Right cardiac atrium (tissue), 5 donors: ENCODE data around the gene MPPE1. TPM values are rescaled to one million over a fixed set of nuclear protein-coding genes. Genes with fewer than 3 reads are reported as not detected.
"Not testable (repeated sequence)": the region's sequence is repeated elsewhere in the genome, so short reads cannot be mapped to it uniquely, and the experiment has no call there.

ENCODE experiments used
- ATAC-seq, 2 donors: fragments of 200-7000 bp; cut with Tn5 transposase; one replicate each; pipeline versions ENCODE4 v1.8.0 to v1.9.1; 2020; ENCODE audit warnings: moderate library complexity in 2 of 2, mild to moderate bottlenecking in 1 of 2
- DNase-seq, 3 donors: peaks; one replicate each; pipeline ENCODE4 v3.0.0-alpha.2; 2020
- H3K27ac ChIP-seq: one replicate; pipeline ENCODE4 v1.5.1; 2013; ENCODE audit warnings: mild to moderate bottlenecking, low read length, control low read depth, moderate library complexity
- H3K27me3 ChIP-seq: one replicate; pipeline ENCODE4 v1.6.1; 2013; ENCODE audit not compliant: control insufficient read depth, insufficient read depth
- H3K4me1 ChIP-seq: one replicate; pipeline ENCODE4 v1.6.1; 2013; ENCODE audit warnings: low read length; ENCODE audit not compliant: control insufficient read depth, insufficient read depth
- H3K4me3 ChIP-seq: one replicate; pipeline ENCODE4 v1.5.1; 2013; ENCODE audit warnings: low read length, control low read depth
- H3K9me3 ChIP-seq: one replicate; pipeline ENCODE4 v1.6.1; 2013; ENCODE audit warnings: low read length; ENCODE audit not compliant: control insufficient read depth
- WGBS: extraction: QIAGEN DNeasy Blood & Tissue Kit; methylation state at CpG from one replicate; pipeline ENCODE4 v1.1.7; 2013; 5-methylcytosine and 5-hydroxymethylcytosine counted together
- intact Hi-C, 4 donors: fragments of 100-400 bp; cut with DNase I; formaldehyde crosslinking; loops; one replicate each; pipeline versions ENCODE4 v1.11.0 to v1.14.0; 2022 to 2023
- polyA plus RNA-seq: library from polyadenylated mRNA; stranded (reverse); fragments of 200-250 nt; gene quantifications from one replicate; pipeline ENCODE4 v1.2.3, GENCODE V29; 2013
- total RNA-seq, 4 donors: library from RNA; stranded (reverse); fragmentation: NEBNext Ultra II Directional; extraction: Animal tissue kit (Norgen Biotek cat#: 25700); gene quantifications; one replicate each; pipeline ENCODE4 v1.2.1, GENCODE V29; 2021
- donor health status: healthy with polysubstance abuse.
- donor health status: DM: no; HTN: yes; CAD: no.
- donor health status: DM: no; HTN: no; CAD: no.
- donor health status: DM: no; HTN: yes; CAD: no; lungs with severe emphysema.
- donor health status: DM: yes; HTN: yes; CAD: no.

The MPPE1 gene
- total and polyA plus RNA-seq, 5 donors = 20.7 to 40.6 (median 31.5) TPM

DNA sequence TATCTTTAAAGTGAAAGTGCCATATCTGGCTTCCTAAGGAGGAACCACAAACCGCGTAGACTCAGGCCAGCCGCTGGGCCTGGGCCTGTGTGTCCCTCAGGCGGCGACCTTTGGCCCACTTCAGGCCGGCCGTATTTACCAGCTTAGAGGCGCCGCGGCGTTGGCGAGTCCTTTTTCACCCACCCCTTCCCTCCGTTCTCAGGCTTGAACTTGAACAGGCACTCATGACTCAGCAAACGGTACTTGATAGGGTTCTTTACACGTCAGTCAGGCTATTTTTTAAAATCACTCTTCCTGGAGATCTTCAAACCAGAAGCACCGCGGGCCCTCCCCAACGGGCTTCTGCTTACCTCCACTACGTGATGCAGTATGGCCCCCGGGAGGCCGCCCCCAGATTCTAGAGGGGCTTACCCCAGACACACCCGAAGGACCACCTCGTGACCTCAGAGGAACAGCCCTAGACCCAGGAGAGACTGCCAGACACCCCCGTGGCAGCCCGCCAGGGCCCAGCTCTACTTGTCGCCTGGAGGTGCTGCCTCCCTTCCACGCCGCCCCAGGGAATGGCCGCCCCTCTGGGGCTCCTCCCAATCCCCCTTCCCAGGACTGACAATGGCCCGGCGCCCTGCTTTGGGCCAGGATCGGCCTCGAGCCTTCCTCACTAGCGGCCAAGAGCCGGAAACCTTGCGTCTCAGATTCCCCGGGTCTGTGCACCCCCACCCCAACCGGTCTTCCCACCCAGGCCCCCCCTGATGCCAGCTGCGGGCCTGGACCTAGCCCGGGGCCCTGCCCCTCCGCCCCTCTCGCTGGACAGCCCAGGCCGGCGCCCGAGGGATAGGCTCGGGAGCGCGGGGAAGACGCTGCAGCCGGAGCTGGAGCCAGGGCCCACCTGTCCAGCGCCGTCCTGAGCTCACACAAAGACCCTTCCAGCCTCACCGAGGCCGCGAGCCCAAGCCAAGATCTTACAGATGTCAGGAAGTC, 39.4 kb upstream of the MPPE1 start:
- no peaks in the 10 kb centered on the region for H3K9me3 ChIP-seq
- 8% methylated on average over 55 of the region's 55 CpGs for WGBS
- peak overlapping the region; percentile 91 for H3K27ac ChIP-seq
- H3K27me3 ChIP-seq = no peaks in the 10 kb centered on the region
- ATAC-seq = peak; percentile 99
- peak; percentile 96 to 98 (median 97) for DNase-seq
- intact Hi-C loops = loop anchor here in 2 of 4 donors (2.0 to 5.0 kb wide), 2 partner anchors 33 to 35 kb away; partner anchors contain the start of gene IMPA2 (in 2 of the 2)
- no peaks in the 10 kb centered on the region for H3K4me1 ChIP-seq
- H3K4me3 ChIP-seq = peak overlapping the region; percentile 52

DNA sequence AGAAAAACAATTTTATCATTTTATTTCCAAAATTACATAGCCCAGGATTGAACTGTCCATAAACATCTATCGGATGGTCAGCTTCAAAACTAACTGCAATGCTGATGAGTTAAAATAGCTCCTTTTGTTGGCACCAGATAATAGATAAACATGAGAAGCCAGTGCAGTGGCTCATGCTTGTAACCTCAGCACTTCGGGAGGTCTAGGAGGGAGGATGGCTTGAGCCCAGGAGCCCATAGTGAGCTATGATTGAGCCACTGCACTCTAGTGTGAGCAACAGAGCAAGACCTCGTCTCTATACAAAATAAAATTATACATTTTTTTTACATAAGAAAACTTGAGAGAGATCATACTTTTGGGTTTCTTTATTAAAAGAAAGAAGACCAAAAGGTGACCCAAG, 38.6 kb upstream of the MPPE1 start:
- WGBS = 16% methylated on average over 3 of the region's 3 CpGs
- DNase-seq (no peak), ATAC-seq (peak; percentile 52 to 62)
- Histone ChIP-seq H3K9me3 (no peaks in the 10 kb centered on the region), H3K4me3 (peak overlapping the region; percentile 52), H3K4me1 (no peaks in the 10 kb centered on the region), H3K27ac (peak overlapping the region; percentile 93), H3K27me3 (no peaks in the 10 kb centered on the region)
- intact Hi-C loops = loop anchor here in 2 of 4 donors (2.0 to 5.0 kb wide), 2 partner anchors 34 to 36 kb away; partner anchors contain the start of gene IMPA2 (in 2 of the 2)

DNA sequence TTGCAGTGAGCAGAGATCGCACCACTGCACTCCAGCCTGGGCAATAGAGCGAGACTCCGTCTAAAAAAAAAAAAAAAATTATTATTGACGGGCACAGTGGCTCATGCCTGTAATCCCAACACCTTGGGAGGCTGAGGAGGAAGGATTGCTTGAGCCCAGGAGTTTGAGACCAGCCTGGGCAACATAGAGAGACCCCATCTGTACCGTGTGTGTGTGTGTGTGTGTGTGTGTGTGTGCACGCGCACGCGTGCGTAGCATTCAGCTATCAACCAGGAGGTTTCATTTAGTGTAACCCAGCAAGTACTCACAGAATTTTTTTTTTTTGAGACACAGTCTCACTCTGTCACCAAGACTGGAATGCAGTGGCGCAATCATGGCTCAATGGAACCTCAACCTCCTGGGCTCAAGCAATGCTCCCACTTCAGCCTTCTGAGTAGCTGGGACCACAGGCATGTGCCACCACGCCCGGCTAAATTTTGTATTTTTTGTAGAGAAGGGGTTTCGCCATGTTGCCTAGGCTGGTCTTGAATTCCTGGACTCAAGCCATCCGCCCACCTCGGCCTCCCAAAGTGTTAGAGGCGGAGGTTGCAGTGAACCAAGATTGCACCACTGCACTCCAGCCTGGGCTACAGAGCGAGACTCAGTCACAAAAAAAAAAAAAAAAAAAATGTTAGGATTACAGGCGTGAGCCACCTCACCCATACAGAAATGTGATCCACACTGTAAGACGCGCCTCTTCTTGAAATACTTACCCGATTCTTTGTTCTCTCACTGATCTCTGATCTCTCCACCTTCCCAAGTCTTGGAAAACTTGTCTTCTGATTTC, 37.9 kb upstream of the MPPE1 start:
- not testable (repeated sequence) for H3K27me3 ChIP-seq, H3K4me1 ChIP-seq, H3K27ac ChIP-seq, H3K9me3 ChIP-seq, ATAC-seq, H3K4me3 ChIP-seq
- DNase-seq = peak in 1 of 3 donors; percentile 21
- intact Hi-C loops = loop anchor here in 2 of 4 donors (2.0 to 5.0 kb wide), 2 partner anchors 35 to 36 kb away; partner anchors contain the start of gene IMPA2 (in 2 of the 2)
- 92% methylated on average over 22 of the region's 22 CpGs for WGBS

DNA sequence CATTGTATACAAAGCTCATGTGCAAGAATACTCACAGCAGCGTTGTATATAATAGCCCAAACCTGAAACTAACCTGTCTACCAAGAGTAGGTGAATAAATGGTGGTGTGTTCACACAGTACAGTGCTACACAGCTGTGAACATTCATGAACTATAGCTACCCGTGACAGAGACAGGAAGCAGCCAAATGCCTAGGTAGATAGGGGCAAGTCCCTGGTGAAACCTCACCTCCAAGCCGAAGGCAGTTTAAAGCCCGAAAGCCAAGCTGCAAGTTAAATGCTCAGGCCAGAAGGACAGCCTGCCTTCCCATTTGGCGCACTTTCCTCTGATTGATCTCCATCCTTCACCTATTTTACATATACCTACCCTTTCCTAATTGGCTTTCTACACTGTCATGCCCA, 36.7 kb upstream of the MPPE1 start:
- H3K4me3 ChIP-seq = no peak overlapping the region
- ATAC-seq (no peak), DNase-seq (no peak)
- H3K27ac ChIP-seq = no peak overlapping the region
- no peaks in the 10 kb centered on the region for H3K9me3 ChIP-seq
- no peaks in the 10 kb centered on the region for H3K27me3 ChIP-seq
- 90% methylated on average over 5 of the region's 5 CpGs for WGBS
- no peaks in the 10 kb centered on the region for H3K4me1 ChIP-seq
- intact Hi-C loops = loop anchor here in 1 of 4 donors (5.0 kb wide), 2 partner anchors 38 to 53 kb away; partner anchors contain the start of gene IMPA2

DNA sequence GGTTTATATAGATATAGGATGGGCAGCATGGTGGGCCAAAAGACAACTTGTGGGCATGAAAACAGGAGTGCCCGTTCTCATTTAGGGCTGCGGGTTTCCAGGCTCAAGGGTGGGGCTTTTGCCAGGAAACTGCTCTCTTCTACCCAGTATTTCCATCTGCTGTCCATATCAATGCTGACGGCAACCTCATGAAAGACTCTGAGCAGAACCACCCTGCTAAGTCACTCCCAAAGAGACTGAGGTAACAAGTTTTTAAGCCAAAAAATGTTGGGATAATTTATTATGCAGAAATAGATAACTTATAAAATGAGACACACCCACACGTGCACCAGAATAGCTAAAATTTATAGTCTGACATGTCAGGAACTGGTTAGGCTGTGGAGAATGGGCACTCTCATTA, 36.1 kb upstream of the MPPE1 start:
- Histone ChIP-seq H3K4me3 (no peak overlapping the region), H3K9me3 (no peaks in the 10 kb centered on the region), H3K27me3 (no peaks in the 10 kb centered on the region), H3K27ac (no peak overlapping the region), H3K4me1 (no peaks in the 10 kb centered on the region)
- DNase-seq (no peak), ATAC-seq (no peak)
- intact Hi-C loops = loop anchor here in 1 of 4 donors (5.0 kb wide), 1 partner anchor 53 kb away; no protein-coding TSS in a partner anchor
- WGBS = 85% methylated on average over 4 of the region's 4 CpGs

DNA sequence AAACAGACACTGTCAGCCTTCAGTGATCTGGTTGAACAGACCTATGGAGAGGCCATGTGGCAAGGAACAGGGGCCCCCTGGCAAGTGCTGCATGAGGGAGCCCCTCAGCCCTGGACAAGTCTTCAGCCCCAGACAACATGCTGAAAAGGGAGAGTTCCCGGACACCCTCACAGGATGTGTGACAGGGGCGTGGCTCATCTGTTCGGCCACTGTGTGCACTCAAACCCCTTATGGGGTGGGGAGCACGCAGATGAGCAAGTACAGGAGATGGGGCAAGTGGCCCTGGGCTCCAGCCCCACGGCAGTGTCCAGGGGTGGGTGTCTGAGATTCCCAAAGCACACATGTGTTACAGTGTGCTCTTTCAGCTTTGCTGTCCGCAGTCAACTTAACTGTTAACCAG, 35.4 kb upstream of the MPPE1 start:
- Histone ChIP-seq H3K9me3 (no peaks in the 10 kb centered on the region), H3K4me1 (no peaks in the 10 kb centered on the region), H3K27me3 (no peaks in the 10 kb centered on the region), H3K4me3 (no peak overlapping the region), H3K27ac (no peak overlapping the region)
- intact Hi-C loops = loop anchor here in 1 of 4 donors (5.0 kb wide), 1 partner anchor 54 kb away; no protein-coding TSS in a partner anchor
- DNase-seq (no peak), ATAC-seq (no peak)
- 87% methylated on average over 6 of the region's 6 CpGs for WGBS

DNA sequence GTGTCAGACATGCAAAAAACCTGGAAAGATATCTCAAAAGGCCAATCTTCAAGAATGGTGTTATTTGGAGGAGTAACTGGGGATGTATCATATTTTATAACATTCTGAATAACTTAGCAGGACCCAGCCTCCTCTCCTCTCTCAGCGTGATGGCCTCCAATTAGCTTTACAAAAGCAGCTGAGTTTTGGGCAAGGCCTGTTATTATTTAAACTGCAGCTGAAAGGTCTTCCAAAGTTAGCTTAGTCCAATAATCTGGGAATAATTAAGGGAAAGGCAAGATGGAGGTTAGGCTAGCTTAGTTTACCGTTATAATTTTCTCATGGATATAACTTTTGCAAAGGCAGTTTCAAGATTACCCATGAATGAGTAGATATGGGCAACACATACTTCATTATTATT, 32.8 kb upstream of the MPPE1 start:
- H3K27ac ChIP-seq = no peak overlapping the region
- intact Hi-C loops = loop anchor here in 1 of 4 donors (5.0 kb wide), 1 partner anchor 56 kb away; no protein-coding TSS in a partner anchor
- 89% methylated on average over 2 of the region's 2 CpGs for WGBS
- no peaks in the 10 kb centered on the region for H3K4me1 ChIP-seq
- H3K9me3 ChIP-seq = no peaks in the 10 kb centered on the region
- H3K27me3 ChIP-seq = no peaks in the 10 kb centered on the region
- H3K4me3 ChIP-seq = no peak overlapping the region
- DNase-seq = no peak
- no peak for ATAC-seq

DNA sequence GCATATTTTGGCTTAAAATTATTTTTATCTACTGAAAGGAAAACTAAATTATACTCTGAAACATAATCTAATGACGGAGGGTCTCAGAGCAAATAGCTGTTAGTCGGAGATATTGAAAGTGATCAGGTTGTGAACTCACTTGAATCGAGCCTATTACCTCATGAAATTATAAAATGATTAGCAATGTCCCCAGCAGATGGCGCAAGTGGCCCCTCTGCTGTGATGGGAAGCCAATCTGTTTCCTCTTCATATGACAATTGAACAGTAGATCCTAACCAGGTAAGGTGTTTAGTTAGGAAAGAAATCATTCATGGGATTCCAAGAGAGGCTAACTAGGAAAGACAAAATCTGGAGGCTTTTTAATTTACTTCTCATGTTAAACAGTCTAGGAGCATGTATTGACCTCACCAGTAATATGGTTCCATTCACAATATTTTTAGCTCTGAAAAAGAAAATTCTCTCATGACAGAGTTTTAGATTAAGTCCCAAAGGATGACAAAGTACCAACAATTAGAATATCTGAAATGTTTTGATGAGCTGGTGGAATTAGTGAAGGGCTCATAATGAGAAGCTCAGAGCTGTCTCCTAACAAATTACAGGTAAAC, 29.9 kb upstream of the MPPE1 start:
- Histone ChIP-seq H3K4me3 (no peak overlapping the region), H3K4me1 (no peaks in the 10 kb centered on the region), H3K27ac (no peak overlapping the region), H3K27me3 (no peaks in the 10 kb centered on the region), H3K9me3 (no peaks in the 10 kb centered on the region)
- 3% methylated on average over 4 of the region's 4 CpGs for WGBS
- DNase-seq = peak; percentile 69 to 90 (median 84)
- peak; percentile 63 to 73 for ATAC-seq
- intact Hi-C loops = loop anchor here (2.0 to 5.0 kb wide), 3 partner anchors 57 to 99 kb away; no protein-coding TSS in a partner anchor

DNA sequence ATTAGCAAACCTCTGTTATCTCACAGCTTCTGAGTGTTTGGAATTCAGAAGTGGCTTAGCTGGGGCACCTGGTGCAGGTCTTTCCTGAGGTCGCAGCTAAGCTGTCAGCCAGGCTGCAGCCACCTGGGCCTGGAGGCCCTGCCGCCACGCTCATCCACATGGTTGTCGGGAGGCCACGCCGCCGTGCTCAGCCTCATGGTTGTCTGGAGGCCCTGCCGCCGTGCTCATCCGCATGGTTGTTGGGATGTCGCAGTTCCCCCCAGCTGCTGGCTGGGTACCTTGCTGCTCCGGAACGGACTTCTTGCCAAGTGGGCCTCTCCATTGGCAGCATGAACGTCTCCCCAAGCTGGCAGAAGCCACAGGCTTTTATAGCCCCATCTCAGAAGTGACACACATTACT, 24.3 kb upstream of the MPPE1 start:
- Histone ChIP-seq H3K27me3 (no peaks in the 10 kb centered on the region), H3K9me3 (no peaks in the 10 kb centered on the region), H3K4me1 (no peaks in the 10 kb centered on the region), H3K27ac (no peak overlapping the region), H3K4me3 (no peak overlapping the region)
- intact Hi-C loops = no loop called here
- 89% methylated on average over 14 of the region's 14 CpGs for WGBS
- no peak for ATAC-seq
- DNase-seq = no peak

DNA sequence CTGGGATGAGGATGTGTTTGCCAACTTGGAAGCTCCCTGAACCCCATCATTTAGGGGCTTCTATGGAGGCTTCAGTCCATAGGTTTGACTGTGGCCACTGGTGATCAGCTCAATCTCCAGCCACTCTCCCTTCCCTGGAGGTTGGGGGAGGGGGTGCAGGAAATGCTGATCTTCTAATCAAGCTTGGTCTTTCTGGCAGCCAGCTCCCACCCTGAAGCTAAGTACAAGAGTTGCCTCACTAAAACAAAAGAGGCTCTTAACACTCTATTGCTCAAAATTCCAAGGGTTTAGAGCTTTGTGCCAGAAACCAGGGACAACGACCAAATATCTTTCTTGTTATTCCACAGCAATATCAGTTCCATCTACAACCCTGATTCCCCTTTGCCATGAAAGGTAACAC, 19.4 kb upstream of the MPPE1 start:
- ATAC-seq (no peak), DNase-seq (no peak)
- WGBS = 40% methylated on average over 1 of the region's 1 CpG
- Histone ChIP-seq H3K27ac (no peak overlapping the region), H3K9me3 (no peaks in the 10 kb centered on the region), H3K4me3 (no peak overlapping the region), H3K4me1 (no peaks in the 10 kb centered on the region), H3K27me3 (no peaks in the 10 kb centered on the region)
- intact Hi-C loops = no loop called here
